GM12878 (cell line): Measurements from ENCODE around the gene VPS18. TPM values are rescaled to one million over a fixed set of nuclear protein-coding genes. Genes with fewer than 3 reads are reported as not detected.

Experiments used
- ATAC-seq: fragments of 200-7000 bp; cut with Tn5 transposase; 3 replicates; pipeline ENCODE4 v1.9.1; 2020; ENCODE audit warnings: mild to moderate bottlenecking, moderate library complexity
- BruUV-seq: library from RNA; stranded (reverse); fragments of 400-500 nt; replicated peaks from 2 replicates; lab custom pipeline; 2021; lab: Mats Ljungman, UMichigan
- CTCF ChIA-PET: fragments of 300-600 bp; sonication (Branson Sonifier 250); formaldehyde crosslinking; extraction: SDS; loops from one replicate; lab custom pipeline; 2021; ENCODE audit warnings: inconsistent platforms; lab: Yijun Ruan, JAX
- POLR2A ChIA-PET: fragments of 350-600 bp; formaldehyde crosslinking; extraction: SDS; loops from one replicate; lab custom pipeline; 2021; ENCODE audit warnings: inconsistent platforms; lab: Charles Lee
- RAD21 ChIA-PET: fragments of 300-600 bp; sonication (Branson Sonifier 250); formaldehyde crosslinking; loops from one replicate; lab custom pipeline; 2023; ENCODE audit warnings: antibody characterized with exemption; ENCODE audit not compliant: unreplicated experiment; lab: Charles Lee
- SMC1A ChIA-PET: fragments of 300-600 bp; sonication (Branson Sonifier 250); formaldehyde crosslinking; loops from one replicate; lab custom pipeline; 2023; ENCODE audit not compliant: unreplicated experiment, uncharacterized antibody; lab: Charles Lee
- DNase-seq: peaks from one replicate; pipeline ENCODE4 v3.0.0-alpha.2; 2011; ENCODE audit warnings: low read depth, low spot score
- FAIRE-seq: peaks from 3 replicates; lab custom pipeline; 2011; peaks lifted over from hg19 to GRCh38; lab: Jason Lieb, UNC
- H2AFZ ChIP-seq: 2 replicates; pipeline ENCODE4 v1.6.0; 2011; ENCODE audit warnings: low read depth, low read length, control low read depth; ENCODE audit not compliant: control insufficient read depth
- H3K27ac ChIP-seq: 2 replicates; pipeline ENCODE4 v1.5.1; 2011; ENCODE audit warnings: control low read depth; ENCODE audit not compliant: control insufficient read depth, insufficient read depth
- H3K27me3 ChIP-seq, 2 experiments: replicated peaks in 1 of 2; 2 replicates each; pipeline versions ENCODE4 v1.6.0 to v1.6.1; 2011; ENCODE audit warnings: low read length in 1 of 2; ENCODE audit not compliant: control insufficient read depth in 2 of 2, insufficient read depth in 2 of 2
- H3K36me3 ChIP-seq, 2 experiments: 2 replicates each; pipeline ENCODE4 v1.5.1; 2011; ENCODE audit warnings: low read length in 1 of 2; ENCODE audit not compliant: control insufficient read depth in 2 of 2, insufficient read depth in 2 of 2
- H3K4me1 ChIP-seq: 2 replicates; pipeline ENCODE4 v1.6.1; 2011; ENCODE audit warnings: mild to moderate bottlenecking, low read length, moderate library complexity, mixed read lengths; ENCODE audit not compliant: control insufficient read depth, insufficient read depth
- H3K4me2 ChIP-seq: 2 replicates; pipeline ENCODE4 v1.6.0; 2011; ENCODE audit warnings: control low read depth; ENCODE audit not compliant: control insufficient read depth, insufficient read depth
- H3K4me3 ChIP-seq: fragments of 200-600 bp; sonication (generic); 2 replicates; pipeline ENCODE4 v1.5.1; 2016
- H3K79me2 ChIP-seq: 2 replicates; pipeline ENCODE4 v1.6.0; 2011; ENCODE audit warnings: low read length; ENCODE audit not compliant: control insufficient read depth, insufficient read depth
- H3K9ac ChIP-seq: 2 replicates; pipeline ENCODE4 v1.8.0; 2011; ENCODE audit warnings: low read length, control low read depth, mixed read lengths; ENCODE audit not compliant: control insufficient read depth, insufficient read depth
- H3K9me3 ChIP-seq: replicated peaks from 3 replicates; pipeline ENCODE4 v1.5.1; 2011; ENCODE audit warnings: mild to moderate bottlenecking, low read length; ENCODE audit not compliant: control insufficient read depth, insufficient read depth
- H4K20me1 ChIP-seq: 2 replicates; pipeline ENCODE4 v1.6.0; 2011; ENCODE audit not compliant: control insufficient read depth, insufficient read depth
- BMI1 ChIP-seq: fragments of 450-650 bp; IDR thresholded peaks from 2 replicates; pipeline ENCODE4 v1.6.1; 2016; ENCODE audit warnings: mild to moderate bottlenecking, moderate library complexity, borderline replicate concordance
- CREB1 ChIP-seq: IDR thresholded peaks from 2 replicates; pipeline ENCODE4 v1.6.1; 2012; ENCODE audit warnings: low read depth, mild to moderate bottlenecking, inconsistent platforms
- EGR1 ChIP-seq, 2 experiments: IDR thresholded peaks; 1 replicate in 1 of 2; 2 replicates in 1 of 2; pipeline ENCODE4 v1.6.1; 2011 to 2012; ENCODE audit warnings: low read depth in 2 of 2, low read length in 2 of 2, borderline replicate concordance in 1 of 2, mild to moderate bottlenecking in 1 of 2, moderate library complexity in 1 of 2
- IRF4 ChIP-seq: IDR thresholded peaks from 2 replicates; pipeline ENCODE4 v1.6.1; 2011; ENCODE audit warnings: low read depth, low read length
- JUNB ChIP-seq: IDR thresholded peaks from 2 replicates; pipeline ENCODE4 v1.6.1; 2016; ENCODE audit warnings: antibody characterized with exemption, mild to moderate bottlenecking
- NR2C2 ChIP-seq: IDR thresholded peaks from 2 replicates; pipeline ENCODE4 v1.6.1; 2011; ENCODE audit warnings: borderline replicate concordance, low read depth; ENCODE audit not compliant: control insufficient read depth, insufficient read length
- STAT3 ChIP-seq: IDR thresholded peaks from 2 replicates; pipeline ENCODE4 v1.6.1; 2011; ENCODE audit warnings: low read depth, low read length, improper control_type of control experiment
- WGBS: methylation state at CpG from one replicate; pipeline ENCODE4 v1.1.6; 2016; ENCODE audit warnings: low lambda C conversion rate; ENCODE audit not compliant: insufficient replicate concordance, insufficient coverage; ENCODE audit errors: missing lambda C conversion rate; 5-methylcytosine and 5-hydroxymethylcytosine counted together
- in situ Hi-C: fragments of 300-500 bp; cut with MboI; formaldehyde crosslinking; loops from 9 replicates; pipeline ENCODE4 v1.14.3; 2018; ENCODE audit warnings: mixed read lengths
- intact Hi-C: fragments of 100-400 bp; cut with micrococcal nuclease; formaldehyde crosslinking; loops from one replicate; pipeline ENCODE4 v1.14.2; 2022; ENCODE audit not compliant: unreplicated experiment
- polyA plus RNA-seq, 11 experiments: library from polyadenylated mRNA; depleted of rRNA in 4 of 11; unstranded in 6 of 11; stranded (reverse) in 5 of 11; fragments of >200 nt; fragmentation: Nextera tagmentation in 4 of 11; fragmentation: Illumina TruSeq in 1 of 11; extraction: Ambion mirVana in 4 of 11; extraction: Trizol in 1 of 11; gene quantifications; 1 replicate in 1 of 11; 2 replicates in 10 of 11; pipeline versions ENCODE4 v1.2.1 to v1.2.3, GENCODE V29; 2011 to 2016; ENCODE audit warnings: inconsistent platforms in 2 of 11, missing spikeins in 2 of 11, low read depth in 1 of 11
- total RNA-seq, 4 experiments: library from RNA; depleted of rRNA in 3 of 4; stranded (reverse); fragments of >200 nt in 3 of 4; fragmentation: Illumina TruSeq in 1 of 4; extraction: Trizol in 1 of 4; gene quantifications; 2 replicates each; pipeline versions ENCODE4 v1.2.1 to v1.2.3, GENCODE V29; 2013 to 2021
- TF ChIP-seq, protein P1 (sequence below): fragments of 150-350 bp; IDR thresholded peaks from 2 replicates; pipeline ENCODE4 v1.6.1; 2016; ENCODE audit warnings: low read depth, low read length
- TF ChIP-seq, protein P2 (sequence below): IDR thresholded peaks from 2 replicates; pipeline ENCODE4 v1.6.1; 2012; ENCODE audit warnings: mild to moderate bottlenecking, low read depth, low read length
- TF ChIP-seq, protein P3 (sequence below): IDR thresholded peaks from 2 replicates; pipeline ENCODE4 v1.6.1; 2011; ENCODE audit warnings: low read depth, mild to moderate bottlenecking, low read length, moderate library complexity, borderline replicate concordance; ENCODE audit errors: extremely low read depth
- TF ChIP-seq, protein P4 (sequence below): fragments of 450-650 bp; formaldehyde crosslinking; IDR thresholded peaks from 2 replicates; pipeline ENCODE4 v1.4.0; 2022; ENCODE audit warnings: mild to moderate bottlenecking, moderate library complexity

Gene VPS18
- total and polyA plus RNA-seq, 10 of the 15 experiments (the other 5 are each of a cell fraction or from before 2014, with no cell fraction given), result 0.71 to 20.4 (median 10.6) TPM

DNA sequence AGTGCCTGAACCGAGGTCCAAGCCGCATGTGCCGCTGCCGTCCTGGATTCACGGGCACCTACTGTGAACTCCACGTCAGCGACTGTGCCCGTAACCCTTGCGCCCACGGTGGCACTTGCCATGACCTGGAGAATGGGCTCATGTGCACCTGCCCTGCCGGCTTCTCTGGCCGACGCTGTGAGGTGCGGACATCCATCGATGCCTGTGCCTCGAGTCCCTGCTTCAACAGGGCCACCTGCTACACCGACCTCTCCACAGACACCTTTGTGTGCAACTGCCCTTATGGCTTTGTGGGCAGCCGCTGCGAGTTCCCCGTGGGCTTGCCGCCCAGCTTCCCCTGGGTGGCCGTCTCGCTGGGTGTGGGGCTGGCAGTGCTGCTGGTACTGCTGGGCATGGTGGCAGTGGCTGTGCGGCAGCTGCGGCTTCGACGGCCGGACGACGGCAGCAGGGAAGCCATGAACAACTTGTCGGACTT is 42.0 kb downstream of the VPS18 start:
- no peaks in the 10 kb centered on the region for H3K27me3 ChIP-seq
- no peaks in the 10 kb centered on the region for H4K20me1 ChIP-seq
- no peak overlapping the region for H3K4me3 ChIP-seq
- WGBS, result 81% methylated on average over 31 of the region's 31 CpGs
- H2AFZ ChIP-seq, result no peak overlapping the region
- DNase-seq (no peak), FAIRE-seq (no peak), ATAC-seq (no peak)
- ChIA-PET RAD21 (no interaction called here), POLR2A (no interaction called here), SMC1A (no interaction called here), CTCF (interaction anchor here (0.9 to 1.4 kb wide), 3 partner anchors 9 to 250 kb away, joined by 3 to 4 read pairs (median 3); no protein-coding TSS in a partner anchor)
- no peak overlapping the region for H3K27ac ChIP-seq
- BruUV-seq, result no TSS peak
- H3K79me2 ChIP-seq, result no peaks in the 10 kb centered on the region
- intact Hi-C loops, result no loop called here
- H3K9me3 ChIP-seq, result no peaks in the 10 kb centered on the region
- in situ Hi-C loops, result no loop called here
- no peaks in the 10 kb centered on the region for H3K36me3 ChIP-seq
- H3K9ac ChIP-seq, result no peak overlapping the region
- no peak for TF ChIP-seq EGR1 (IDR thresholded peaks at IDR 0.05; ENCODE audit: borderline replicate concordance in 1 of 2, low read depth in 2 of 2, low read length in 2 of 2)
- TF ChIP-seq JUNB, result no peak
- TF ChIP-seq, protein P1, sequence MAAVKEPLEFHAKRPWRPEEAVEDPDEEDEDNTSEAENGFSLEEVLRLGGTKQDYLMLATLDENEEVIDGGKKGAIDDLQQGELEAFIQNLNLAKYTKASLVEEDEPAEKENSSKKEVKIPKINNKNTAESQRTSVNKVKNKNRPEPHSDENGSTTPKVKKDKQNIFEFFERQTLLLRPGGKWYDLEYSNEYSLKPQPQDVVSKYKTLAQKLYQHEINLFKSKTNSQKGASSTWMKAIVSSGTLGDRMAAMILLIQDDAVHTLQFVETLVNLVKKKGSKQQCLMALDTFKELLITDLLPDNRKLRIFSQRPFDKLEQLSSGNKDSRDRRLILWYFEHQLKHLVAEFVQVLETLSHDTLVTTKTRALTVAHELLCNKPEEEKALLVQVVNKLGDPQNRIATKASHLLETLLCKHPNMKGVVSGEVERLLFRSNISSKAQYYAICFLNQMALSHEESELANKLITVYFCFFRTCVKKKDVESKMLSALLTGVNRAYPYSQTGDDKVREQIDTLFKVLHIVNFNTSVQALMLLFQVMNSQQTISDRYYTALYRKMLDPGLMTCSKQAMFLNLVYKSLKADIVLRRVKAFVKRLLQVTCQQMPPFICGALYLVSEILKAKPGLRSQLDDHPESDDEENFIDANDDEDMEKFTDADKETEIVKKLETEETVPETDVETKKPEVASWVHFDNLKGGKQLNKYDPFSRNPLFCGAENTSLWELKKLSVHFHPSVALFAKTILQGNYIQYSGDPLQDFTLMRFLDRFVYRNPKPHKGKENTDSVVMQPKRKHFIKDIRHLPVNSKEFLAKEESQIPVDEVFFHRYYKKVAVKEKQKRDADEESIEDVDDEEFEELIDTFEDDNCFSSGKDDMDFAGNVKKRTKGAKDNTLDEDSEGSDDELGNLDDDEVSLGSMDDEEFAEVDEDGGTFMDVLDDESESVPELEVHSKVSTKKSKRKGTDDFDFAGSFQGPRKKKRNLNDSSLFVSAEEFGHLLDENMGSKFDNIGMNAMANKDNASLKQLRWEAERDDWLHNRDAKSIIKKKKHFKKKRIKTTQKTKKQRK, result no peak
- no peak for TF ChIP-seq STAT3
- TF ChIP-seq, protein P2, sequence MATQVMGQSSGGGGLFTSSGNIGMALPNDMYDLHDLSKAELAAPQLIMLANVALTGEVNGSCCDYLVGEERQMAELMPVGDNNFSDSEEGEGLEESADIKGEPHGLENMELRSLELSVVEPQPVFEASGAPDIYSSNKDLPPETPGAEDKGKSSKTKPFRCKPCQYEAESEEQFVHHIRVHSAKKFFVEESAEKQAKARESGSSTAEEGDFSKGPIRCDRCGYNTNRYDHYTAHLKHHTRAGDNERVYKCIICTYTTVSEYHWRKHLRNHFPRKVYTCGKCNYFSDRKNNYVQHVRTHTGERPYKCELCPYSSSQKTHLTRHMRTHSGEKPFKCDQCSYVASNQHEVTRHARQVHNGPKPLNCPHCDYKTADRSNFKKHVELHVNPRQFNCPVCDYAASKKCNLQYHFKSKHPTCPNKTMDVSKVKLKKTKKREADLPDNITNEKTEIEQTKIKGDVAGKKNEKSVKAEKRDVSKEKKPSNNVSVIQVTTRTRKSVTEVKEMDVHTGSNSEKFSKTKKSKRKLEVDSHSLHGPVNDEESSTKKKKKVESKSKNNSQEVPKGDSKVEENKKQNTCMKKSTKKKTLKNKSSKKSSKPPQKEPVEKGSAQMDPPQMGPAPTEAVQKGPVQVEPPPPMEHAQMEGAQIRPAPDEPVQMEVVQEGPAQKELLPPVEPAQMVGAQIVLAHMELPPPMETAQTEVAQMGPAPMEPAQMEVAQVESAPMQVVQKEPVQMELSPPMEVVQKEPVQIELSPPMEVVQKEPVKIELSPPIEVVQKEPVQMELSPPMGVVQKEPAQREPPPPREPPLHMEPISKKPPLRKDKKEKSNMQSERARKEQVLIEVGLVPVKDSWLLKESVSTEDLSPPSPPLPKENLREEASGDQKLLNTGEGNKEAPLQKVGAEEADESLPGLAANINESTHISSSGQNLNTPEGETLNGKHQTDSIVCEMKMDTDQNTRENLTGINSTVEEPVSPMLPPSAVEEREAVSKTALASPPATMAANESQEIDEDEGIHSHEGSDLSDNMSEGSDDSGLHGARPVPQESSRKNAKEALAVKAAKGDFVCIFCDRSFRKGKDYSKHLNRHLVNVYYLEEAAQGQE, result no peak
- no peak for TF ChIP-seq IRF4
- no peak for TF ChIP-seq BMI1
- TF ChIP-seq NR2C2, result no peak
- TF ChIP-seq, protein P3, sequence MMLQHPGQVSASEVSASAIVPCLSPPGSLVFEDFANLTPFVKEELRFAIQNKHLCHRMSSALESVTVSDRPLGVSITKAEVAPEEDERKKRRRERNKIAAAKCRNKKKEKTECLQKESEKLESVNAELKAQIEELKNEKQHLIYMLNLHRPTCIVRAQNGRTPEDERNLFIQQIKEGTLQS, result no peak
- TF ChIP-seq, protein P4, sequence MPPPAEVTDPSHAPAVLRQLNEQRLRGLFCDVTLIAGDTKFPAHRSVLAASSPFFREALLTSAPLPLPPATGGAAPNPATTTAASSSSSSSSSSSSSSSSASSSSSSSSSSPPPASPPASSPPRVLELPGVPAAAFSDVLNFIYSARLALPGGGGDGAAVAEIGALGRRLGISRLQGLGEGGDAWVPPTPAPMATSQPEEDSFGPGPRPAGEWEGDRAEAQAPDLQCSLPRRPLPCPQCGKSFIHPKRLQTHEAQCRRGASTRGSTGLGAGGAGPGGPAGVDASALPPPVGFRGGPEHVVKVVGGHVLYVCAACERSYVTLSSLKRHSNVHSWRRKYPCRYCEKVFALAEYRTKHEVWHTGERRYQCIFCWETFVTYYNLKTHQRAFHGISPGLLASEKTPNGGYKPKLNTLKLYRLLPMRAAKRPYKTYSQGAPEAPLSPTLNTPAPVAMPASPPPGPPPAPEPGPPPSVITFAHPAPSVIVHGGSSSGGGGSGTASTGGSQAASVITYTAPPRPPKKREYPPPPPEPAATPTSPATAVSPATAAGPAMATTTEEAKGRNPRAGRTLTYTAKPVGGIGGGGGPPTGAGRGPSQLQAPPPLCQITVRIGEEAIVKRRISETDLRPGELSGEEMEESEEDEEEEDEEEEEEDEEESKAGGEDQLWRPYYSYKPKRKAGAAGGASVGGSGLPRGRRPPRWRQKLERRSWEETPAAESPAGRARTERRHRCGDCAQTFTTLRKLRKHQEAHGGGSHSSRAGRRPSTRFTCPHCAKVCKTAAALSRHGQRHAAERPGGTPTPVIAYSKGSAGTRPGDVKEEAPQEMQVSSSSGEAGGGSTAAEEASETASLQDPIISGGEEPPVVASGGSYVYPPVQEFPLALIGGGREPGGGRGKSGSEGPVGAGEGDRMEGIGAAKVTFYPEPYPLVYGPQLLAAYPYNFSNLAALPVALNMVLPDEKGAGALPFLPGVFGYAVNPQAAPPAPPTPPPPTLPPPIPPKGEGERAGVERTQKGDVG (CRISPR knock-in tag), result no peak
- no peak for TF ChIP-seq CREB1
- H3K4me1 ChIP-seq, result peaks cover 26% of the 10 kb centered on the region
- no peak overlapping the region for H3K4me2 ChIP-seq
